NCI-H2107 treated with DMSO at 0.1 percent for 48 hours (cell line): ENCODE data around the gene UFL1.
"Not testable (repeated sequence)": the region's sequence is repeated elsewhere in the genome, so short reads cannot be mapped to it uniquely, and the experiment has no call there.

ENCODE experiments used
- DNase-seq: peaks from one replicate; lab custom pipeline; 2025; ENCODE audit not compliant: unreplicated experiment; lab: John Stamatoyannopoulos, UW

Gene UFL1

DNA sequence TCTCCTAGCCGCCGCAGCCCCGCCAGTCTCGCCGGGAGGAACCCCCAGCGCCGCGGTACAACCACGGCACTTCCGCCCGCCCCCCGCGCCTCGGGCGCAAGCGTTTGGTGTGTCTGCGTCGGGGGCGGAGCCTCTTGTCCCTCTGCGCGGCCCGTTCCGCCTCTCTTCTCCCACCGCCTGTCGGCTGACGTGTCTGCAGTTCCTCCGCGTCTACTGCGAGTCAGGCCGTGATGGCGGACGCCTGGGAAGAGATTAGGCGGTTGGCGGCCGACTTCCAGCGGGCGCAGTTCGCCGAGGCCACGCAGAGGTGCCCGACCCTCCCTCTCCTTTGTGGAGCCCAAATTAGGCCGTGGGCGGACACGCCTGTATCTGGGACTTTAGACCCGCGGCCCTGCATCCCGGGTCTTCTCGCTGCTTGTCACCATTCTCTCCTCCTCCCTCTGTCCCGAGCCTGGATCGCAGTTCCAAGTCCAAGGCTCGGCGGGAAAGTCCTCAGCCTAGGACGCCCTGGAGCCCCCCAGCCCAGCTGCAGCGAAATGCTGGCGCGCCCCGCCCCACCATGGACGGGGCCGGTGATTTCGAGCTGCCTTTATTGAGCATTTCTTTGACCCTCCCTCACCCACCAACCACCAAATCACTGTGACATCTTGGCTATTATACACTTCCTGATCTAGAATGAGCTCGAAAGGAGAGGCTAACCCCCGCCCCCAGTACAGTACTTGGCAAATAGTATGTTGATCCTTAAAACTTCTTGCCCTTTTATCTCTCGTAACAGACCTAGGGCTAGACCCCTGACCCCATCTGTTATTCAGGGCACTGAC, at the start of gene UFL1:
UFL1 (plus strand) TSS at position 163 of the 821 bp plus-strand sequence; CDS start at position 231, 68 bp downstream.
- peak; percentile 92 for DNase-seq

DNA sequence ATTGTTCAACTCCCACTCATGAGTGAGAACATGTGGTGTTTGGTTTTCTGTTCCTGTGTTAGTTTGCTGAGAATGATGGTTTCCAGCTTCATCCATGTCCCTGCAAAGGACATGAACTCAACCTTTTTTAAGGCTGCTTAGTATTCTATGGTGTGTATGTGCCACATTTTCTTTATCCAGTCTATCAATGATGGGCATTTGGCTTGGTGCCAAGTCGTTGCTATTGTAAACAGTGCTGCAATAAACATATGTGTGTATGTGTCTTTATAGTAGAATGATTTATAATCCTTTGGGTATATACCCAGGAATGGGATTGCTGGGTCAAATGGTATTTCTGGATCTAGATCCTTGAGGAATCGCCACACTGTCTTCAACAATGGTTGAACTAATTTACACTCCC, 49.3 kb upstream of the UFL1 start:
- not testable (repeated sequence) for DNase-seq

DNA sequence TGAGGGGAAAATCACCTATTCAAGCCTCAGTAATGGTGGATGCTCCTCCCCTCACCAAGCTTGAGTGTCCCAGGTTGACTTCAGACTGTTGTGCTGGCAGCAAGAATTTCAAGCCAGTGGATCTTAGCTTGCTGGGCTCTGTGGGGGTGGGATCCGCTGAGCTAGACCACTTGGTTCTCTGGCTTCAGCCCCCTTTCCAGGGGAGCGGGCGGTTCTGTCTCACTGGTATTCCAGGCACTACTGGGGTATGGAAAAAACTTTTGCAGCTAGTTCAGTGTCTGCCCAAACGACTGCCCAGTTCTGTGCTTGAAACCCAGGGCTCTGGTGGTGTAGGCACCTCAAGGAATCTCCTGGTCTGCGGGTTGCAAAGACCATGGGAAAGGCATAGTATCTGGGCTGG, 42.9 kb upstream of the UFL1 start:
- DNase-seq: no peak

DNA sequence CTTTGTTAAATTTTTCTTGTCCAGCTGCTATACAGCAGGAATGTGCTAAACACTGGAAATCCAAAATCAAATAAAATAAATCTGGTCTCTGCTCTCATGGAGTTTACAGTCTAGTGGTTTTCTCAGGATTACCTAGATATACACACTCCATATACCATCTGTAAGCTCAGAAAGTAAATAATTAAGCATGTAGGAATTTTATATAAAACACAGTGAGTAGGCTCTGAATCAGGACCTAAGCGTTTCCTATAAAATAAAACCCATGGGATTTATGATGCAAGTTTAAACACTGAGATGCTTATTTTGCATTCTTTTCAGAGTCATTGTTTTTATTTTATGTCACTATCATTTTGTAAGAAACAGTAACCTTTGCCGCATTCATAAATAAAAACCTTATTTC, 29.7 kb upstream of the UFL1 start:
- DNase-seq: no peak

DNA sequence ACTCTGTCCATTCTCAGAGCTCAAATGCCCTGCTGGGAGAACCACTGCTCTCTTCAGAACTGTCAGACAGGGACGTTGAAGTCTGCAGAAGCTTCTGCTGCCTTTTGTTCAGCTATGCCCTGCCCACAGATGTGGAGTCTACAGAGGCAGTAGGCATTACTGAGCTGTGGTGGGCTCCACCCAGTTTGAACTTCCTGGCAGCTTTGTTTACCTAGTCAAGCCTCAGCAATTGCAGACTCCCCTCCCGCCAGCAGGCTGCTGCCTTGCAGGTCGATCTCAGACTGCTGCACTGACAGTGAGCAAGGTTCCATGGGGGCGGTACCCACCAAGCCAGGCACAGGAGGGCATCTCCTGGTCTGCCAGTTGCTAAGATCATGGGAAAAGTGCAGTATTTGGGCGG, 21.8 kb upstream of the UFL1 start:
- DNase-seq: no peak

DNA sequence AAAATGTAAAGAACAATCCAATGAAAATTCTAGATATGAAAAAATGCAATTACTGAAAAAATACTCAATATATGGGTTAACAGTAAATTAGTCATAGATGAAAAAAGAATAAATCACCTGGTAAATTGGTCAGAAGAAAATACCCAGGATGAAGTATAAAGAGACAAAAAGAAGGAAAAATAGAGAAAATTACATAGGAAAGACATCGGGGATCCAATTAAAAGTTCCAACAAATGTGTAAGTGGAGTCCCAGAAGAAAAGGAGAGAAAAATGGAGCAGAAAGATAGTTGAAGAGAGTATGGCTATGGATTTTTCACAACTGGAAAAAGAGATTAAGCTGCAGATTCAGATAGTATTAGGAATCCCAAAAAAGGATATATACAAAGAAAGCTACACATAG, 18.7 kb upstream of the UFL1 start:
- no peak for DNase-seq

DNA sequence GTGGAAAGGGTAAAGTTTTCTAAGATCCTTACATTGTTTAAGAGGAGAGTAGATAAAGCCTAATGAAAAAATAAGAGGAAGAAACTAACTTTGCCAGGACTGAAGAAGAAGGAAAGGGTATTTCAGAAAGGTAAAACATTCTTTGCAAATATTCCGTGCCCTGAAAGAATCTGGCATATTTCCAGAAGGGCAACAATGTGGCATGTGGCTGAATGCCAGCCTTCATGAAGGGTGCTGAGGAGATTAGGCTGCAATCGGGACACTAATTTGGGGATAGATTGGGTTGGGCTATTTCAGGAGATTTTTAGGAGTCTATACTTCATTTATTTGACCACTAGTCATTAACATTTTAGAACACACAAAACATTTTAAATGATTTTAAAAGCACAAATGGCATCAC, 16.2 kb upstream of the UFL1 start:
- DNase-seq: no peak

DNA sequence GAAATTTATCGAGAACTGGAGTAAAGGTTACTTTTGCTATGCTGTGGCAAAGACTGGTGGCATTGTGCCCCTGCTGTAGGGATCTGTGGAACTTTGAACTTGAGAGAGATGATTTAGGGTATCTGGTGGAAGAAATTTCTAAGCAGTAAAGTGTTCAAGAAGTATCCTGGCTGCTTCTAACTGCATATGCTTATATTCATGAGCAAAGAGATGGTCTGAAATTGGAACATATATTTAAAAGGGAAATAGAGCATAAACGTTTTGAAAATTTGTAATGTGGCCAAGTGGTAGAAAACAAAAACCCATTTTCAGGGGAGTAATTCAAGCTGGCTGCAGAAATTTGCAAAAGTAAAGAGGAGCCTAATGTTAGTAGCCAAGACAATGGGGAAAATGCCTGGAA, 12.3 kb upstream of the UFL1 start:
- DNase-seq: no peak

DNA sequence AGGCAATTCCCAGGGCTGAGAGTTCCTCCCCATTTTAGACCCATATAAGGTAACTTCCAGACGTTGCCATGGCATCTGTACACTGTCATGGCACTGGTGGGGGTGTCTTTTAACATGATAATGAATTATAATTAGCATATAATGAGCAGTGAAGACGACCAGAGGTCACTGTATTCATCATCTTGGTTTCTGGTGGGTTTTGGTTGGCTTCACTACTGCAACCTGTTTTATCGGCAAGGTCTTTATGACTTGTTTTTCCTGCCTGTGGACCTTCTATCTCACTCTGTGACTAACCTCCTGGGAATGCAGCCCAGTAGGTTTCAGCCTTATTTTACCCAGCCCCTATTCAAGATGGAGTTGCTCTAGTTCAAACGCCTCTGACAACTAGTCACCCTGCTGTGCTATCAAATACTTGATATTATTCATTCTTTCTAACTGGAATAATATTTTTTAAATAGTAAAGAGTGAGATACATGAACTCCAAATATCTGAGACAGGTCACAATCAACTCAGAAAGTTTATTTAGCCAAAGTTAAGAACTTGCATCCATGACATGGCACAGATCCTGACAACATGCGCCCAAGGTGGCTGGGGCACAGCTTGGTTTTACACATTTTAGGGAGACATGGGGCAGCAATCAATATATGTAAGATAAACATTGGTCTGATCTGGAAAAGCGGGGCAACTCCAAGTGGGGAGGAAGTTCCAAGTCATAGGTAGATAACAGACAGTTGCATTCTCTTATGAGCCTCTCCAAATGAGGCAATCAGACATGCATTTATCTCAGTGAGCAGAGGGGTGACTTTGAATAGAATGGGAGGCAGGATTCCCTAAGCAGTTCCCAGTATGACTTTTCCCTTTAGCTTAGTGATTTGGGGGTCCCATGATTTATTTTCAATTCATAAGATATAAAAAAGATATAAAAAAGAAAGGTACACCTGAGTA, 1.2 kb upstream of the UFL1 start:
- no peak for DNase-seq

DNA sequence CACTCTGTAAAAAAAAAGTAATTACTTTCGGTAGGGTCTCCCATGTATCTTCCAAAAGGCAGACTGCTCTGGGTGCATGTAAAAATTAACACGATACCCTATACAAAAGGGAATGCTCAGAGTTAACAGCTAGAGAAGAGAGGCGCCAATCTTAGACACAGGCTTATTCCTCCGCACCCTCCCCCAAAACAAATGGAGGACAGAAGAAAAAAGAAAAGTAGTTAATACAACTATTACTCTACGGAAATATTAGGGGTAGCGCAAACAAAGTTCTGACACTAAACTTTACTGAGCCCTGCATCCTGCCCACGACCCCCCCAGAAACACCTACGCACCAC, 331 bp upstream of the UFL1 start:
- DNase-seq: no peak

DNA sequence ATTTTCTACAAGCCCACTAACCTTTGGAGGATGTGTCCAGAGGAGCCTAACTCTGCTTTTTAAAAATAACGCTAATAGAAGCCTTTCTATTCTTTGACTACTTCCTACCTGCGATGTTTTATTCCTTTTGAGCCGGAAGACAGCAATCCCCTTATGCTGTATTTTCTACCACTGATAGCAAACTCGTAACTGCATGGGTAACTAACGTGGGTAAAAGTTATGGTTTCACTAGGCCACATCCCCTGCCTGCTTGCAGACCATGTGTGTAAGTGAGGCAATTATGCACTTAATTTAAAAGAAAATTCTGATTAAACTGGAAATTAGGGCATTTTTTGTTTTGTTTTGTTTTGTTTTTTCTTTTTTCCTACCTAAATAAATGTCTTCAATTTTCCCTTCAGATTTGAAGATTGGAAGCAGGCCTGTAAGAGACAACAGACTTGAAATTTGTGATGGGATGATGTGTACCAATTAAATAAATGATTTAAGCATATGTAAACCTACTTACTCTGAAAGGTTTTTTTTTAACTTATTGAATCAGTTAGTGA, 931 bp downstream of the UFL1 start:
- peak; percentile 59 for DNase-seq

DNA sequence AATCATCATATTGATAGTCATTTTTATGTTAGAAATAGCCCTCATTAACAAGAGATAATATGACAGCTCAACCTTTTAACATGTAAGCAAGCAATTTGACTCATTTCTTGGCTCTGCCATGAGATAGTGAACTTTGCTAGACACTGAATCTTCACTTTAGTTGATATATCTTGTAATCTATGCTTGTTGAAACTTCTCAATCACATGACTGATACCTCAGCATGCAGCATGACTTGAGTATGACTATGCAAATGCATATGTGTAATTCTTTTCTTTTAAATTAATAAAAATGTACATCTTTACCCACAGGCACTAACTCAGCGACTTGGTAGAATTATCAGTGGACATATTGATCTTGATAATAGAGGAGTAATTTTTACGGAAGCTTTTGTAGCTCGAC, 6.6 kb downstream of the UFL1 start:
- DNase-seq: no peak

DNA sequence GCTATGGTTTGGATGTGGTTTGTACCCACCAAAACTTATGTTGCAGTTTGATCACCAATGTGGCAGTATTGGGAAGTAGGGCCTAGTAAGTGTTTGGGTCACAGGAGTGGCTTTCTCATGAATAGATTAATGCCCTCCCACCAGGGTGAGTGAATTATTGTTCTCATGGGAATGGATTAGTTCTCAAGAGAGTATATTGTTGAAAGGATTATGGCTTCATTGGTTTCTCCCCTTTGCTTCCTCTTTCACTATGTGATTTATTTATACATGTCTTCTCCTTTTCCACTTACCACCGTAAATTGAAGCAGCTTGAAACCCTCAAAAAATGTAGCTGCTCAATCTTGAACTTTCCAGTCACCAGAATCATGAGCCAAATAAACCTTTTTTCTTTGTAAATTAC, 10.8 kb downstream of the UFL1 start:
- no peak for DNase-seq

DNA sequence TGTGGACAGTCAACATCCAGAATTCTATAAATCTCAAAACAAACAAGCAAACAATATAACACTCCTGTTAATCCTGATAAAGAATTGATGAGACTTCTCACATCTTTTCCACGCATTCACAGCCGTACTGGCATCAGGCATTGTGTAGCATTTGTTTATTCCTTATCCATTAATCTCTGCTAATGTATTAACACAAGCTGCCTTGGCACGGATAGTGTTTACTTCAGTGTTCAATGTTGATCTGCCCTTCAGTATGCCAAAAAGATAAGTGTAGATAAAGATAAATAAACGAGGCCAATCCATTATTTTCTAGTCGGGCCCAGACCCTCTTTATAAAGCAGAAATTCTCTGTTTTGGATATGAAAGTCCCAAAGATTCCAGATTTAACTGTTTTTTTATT, 16.1 kb downstream of the UFL1 start:
- no peak for DNase-seq

DNA sequence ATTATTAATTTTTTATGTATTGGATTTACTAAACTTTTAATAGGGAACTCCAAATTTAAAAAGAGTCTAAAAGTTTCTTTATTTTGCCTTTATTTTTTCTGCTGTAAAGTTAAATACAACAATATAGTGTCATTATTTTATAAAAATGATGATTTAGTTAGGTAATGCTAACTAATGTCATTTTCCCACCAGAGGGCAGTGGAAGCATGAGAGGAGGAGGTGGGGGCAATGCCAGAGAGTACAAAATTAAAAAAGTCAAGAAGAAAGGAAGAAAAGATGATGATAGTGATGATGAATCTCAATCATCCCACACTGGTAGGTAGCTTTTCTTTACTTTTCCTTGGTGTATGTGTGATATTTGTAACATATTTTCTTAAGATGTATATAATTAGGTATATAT, 21.1 kb downstream of the UFL1 start:
- DNase-seq: no peak

DNA sequence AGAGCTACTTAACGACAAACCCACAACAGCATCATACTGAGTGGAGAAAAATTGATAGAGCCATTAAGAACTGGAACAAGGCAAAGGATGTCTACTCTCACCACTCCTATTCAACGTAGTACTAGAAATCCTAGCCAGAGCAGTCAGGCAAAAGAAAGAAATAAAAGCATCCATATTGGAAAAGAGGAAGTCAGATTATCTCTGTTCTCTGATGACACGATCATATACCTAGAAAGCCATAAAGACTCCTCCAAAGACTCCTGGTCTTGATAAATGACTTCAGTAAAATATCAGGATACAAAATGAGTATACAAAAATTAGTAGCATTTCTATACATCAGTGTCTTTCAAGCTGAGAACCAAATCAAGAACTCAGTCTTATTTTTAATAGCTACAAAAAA, 24.3 kb downstream of the UFL1 start:
- DNase-seq: no peak

DNA sequence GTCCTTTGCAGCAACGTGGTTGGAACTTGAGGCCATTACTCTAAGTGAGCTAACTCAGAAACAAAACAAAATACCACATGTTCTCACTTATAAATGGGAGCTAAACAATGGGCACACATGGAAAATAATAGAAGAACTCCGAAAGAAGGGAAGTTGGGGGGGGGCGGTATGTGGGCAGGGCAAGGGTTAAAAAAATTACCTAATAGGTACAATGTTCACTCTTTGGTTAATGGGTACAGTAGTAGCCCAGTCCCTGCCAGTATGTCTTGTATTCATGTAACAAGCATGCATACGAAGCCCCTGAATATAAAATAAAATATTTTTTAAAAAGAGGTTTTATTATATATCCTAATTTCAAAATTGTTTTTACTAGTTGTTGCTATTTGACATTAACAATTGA, 26.0 kb downstream of the UFL1 start:
- no peak for DNase-seq

DNA sequence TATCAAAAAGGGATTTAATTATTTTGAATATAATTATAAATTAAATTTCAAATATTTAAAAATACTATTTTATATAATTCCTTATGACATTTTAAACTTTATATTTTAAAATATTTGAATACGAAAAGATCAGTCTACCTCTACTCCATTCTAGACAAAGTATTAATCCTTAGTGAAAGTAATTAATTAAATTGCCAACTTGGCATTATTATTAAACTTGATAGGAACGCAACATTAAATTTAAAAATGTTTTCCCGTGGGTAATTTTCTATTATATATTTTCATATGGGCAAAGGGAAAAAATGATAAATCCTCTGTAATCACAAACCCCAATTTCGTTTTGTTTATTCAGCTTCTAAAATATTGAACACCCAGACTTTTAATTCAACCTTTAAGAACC, 33.0 kb downstream of the UFL1 start:
- no peak for DNase-seq

DNA sequence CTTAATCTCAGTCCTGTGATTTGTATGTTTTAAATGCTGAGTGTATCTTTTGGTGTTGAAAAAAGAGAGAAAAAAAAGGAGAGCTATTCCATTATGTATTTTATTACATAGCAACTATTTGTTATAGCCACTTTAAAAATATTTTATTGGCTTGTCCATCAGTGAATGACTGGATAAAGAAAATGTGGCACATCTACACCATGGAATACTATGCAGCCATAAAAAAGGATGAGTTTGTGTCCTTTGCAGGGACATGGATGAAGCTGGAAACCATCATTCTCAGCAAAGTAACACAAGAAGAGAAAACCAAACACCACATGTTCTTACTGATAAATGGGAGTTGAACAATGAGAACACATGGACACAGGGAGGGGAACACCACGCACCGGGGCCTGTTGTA, 38.1 kb downstream of the UFL1 start:
- DNase-seq: not testable (repeated sequence)

DNA sequence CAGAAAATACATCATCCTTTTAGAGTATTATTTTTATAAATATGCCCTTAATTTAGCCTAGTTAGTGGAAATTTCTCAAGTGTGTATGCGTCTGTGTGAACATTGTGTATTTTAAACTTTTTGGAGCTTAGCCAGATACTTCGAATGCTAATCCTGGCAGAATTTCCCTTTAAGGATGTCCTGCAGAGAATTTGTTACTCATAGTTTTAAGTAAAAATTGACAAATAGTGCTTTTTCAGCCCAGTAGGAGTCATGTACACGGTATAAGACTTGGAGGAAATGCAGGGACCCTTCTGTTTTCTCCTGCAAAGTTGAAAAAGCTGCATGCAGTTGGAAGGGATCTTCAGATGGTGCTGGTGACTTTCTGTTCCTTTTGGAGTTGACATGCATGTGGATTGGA, 41.3 kb downstream of the UFL1 start, which contains the start of gene FHL5:
FHL5 (plus strand) TSS at position 243 of the 400 bp plus-strand sequence. CDS start 40,486 bp downstream, outside the sequence.
- DNase-seq: no peak

DNA sequence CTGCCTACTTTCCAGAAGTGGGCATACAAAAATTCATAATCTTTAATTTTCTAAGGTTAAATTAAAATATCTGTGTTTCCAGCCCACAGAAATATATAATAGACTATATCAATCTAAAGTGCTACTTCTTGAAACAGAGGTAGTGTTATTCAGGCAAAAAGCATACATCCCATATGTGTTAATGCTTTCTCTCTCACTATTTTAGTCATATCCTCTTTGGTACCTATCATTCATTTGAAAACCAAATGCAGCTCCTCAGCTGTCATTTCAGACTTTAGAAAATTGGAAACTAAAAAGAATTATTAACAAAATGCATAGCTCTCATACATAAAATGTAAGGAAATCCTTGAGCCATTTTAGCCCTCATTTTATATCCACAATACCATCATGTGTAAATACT, 42.2 kb downstream of the UFL1 start:
- no peak for DNase-seq

DNA sequence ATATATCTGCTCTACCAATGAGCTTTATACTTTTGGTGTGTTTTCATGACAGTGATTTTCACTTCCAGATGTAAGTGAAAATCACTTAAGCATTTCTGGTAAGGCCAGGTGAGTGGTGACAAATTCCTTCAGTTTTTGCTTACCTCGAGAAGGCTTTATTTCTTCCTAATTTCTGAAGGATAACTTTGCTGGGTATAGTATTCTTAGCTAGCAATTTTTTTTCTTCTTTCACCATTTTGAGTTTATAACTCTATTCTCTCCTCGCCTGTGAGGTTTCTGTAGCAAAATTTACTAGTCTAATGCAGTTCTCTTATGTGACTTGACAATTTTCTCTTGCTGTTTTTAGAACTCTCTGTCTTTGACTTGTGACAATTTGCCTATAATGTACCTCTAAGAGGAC, 48.4 kb downstream of the UFL1 start:
- no peak for DNase-seq
